Mammary epithelial cell (primary cell): ENCODE data around the gene INPP4B.

Experiments used
- CTCF ChIP-seq, 2 donors: IDR thresholded peaks in 1 of 2; conservative IDR thresholded peaks in 1 of 2; 2 replicates each; pipeline ENCODE4 v1.5.1; 2011 to 2012; ENCODE audit warnings: inconsistent platforms in 2 of 2, low read length in 2 of 2, mild to moderate bottlenecking in 2 of 2, control low read depth in 1 of 2, low read depth in 1 of 2; ENCODE audit not compliant: insufficient read depth in 1 of 2; ENCODE audit errors: extremely low read depth in 1 of 2
- EZH2 ChIP-seq: IDR thresholded peaks from 2 replicates; pipeline ENCODE4 v1.6.1; 2012; ENCODE audit warnings: low read length, inconsistent platforms, borderline replicate concordance

DNA sequence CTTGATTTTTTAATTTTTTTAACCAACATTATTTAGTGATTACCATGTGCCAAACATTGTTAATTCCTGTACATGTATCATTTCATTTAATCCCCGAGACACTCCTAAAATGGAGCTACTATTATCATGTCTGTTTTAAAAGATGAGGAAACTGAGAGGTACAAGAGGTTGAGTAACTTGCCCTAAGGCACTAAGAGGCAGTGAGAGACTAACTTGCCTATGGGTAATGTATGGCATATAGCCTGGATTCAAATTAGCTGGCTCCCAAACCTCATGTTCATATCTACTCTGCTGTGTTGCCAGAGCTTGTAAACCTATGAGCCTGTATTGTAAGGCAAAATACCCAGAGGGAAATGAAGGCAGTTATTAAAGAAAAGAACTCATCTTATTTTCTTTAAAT, 766.1 kb downstream of the INPP4B start:
- TF ChIP-seq CTCF (conservative IDR thresholded peaks at IDR 0.05 in 1 of 2, IDR thresholded peaks at IDR 0.05 in 1 of 2; ENCODE audit: extremely low read depth in 1 of 2, insufficient read depth in 1 of 2, low read depth in 1 of 2, low read length in 2 of 2), result no peak
- no peak for TF ChIP-seq EZH2
